Heart left ventricle (tissue), 16 donors: ENCODE results near the gene BCL2. TPM values are rescaled to one million over a fixed set of nuclear protein-coding genes. Genes with fewer than 3 reads are reported as not detected.
A peak's percentile ranks its signal among the peaks of the same experiment; 100 is the strongest.

Experiments used
- ATAC-seq, 4 donors: fragments of 200-7000 bp; cut with Tn5 transposase; one replicate each; pipeline ENCODE4 v1.9.1; 2020 to 2022; ENCODE audit warnings: moderate library complexity in 4 of 4, mild to moderate bottlenecking in 3 of 4, moderate number of reproducible peaks in 1 of 4
- DNase-seq, 5 donors: peaks; one replicate each; pipeline ENCODE4 v3.0.0-alpha.2; 2020
- H3K27ac ChIP-seq, 12 donors: fragments of 200-600 bp; sonication (generic) in 4 of 12; one replicate each; pipeline versions ENCODE4 v1.5.0 to v1.8.0; 2016 to 2022; ENCODE audit warnings: mild to moderate bottlenecking in 2 of 12
- H3K27me3 ChIP-seq, 9 donors: fragments of 200-600 bp; sonication (generic) in 2 of 9; one replicate each; pipeline versions ENCODE4 v1.5.1 to v1.8.0; 2016 to 2022; ENCODE audit warnings: mild to moderate bottlenecking in 3 of 9
- H3K36me3 ChIP-seq, 9 donors: fragments of 200-600 bp; sonication (generic) in 2 of 9; one replicate each; pipeline versions ENCODE4 v1.5.0 to v1.8.0; 2018 to 2022; ENCODE audit warnings: mild to moderate bottlenecking in 2 of 9
- H3K4me1 ChIP-seq, 12 donors: fragments of 200-600 bp; sonication (generic) in 4 of 12; one replicate each; pipeline versions ENCODE4 v1.5.0 to v1.8.0; 2016 to 2022; ENCODE audit warnings: mild to moderate bottlenecking in 3 of 12
- H3K4me3 ChIP-seq, 12 donors: fragments of 200-600 bp; sonication (generic) in 4 of 12; one replicate each; pipeline versions ENCODE4 v1.5.0 to v1.8.0; 2017 to 2022; ENCODE audit warnings: mild to moderate bottlenecking in 9 of 12, moderate library complexity in 4 of 12
- H3K9me3 ChIP-seq, 12 donors: fragments of 200-600 bp; sonication (generic) in 4 of 12; one replicate each; pipeline versions ENCODE4 v1.5.0 to v1.8.0; 2016 to 2022; ENCODE audit warnings: mild to moderate bottlenecking in 1 of 12
- POLR2A ChIP-seq, 2 donors: fragments of 450-650 bp; IDR thresholded peaks; one replicate each; pipeline ENCODE4 v1.6.1; 2017; ENCODE audit warnings: antibody characterized with exemption in 2 of 2, mild to moderate bottlenecking in 2 of 2, moderate library complexity in 2 of 2
- WGBS, 4 donors: extraction: QIAGEN DNeasy Blood & Tissue Kit in 2 of 4; methylation state at CpG; one replicate each; pipeline versions ENCODE4 v1.1.5 to v1.1.7; 2013 to 2018; 5-methylcytosine and 5-hydroxymethylcytosine counted together
- intact Hi-C, 10 donors: fragments of 100-400 bp; cut with DNase I; formaldehyde crosslinking; loops; one replicate each; pipeline versions ENCODE4 v1.11.1 to v1.14.2; 2022
- polyA plus RNA-seq, 2 donors: library from polyadenylated mRNA; stranded (reverse); fragments of 200-250 nt; gene quantifications; one replicate each; pipeline ENCODE4 v1.2.3, GENCODE V29; 2013
- total RNA-seq, 9 donors: library from RNA; depleted of rRNA in 2 of 9; stranded (reverse); fragments of >200 nt in 2 of 9; fragmentation: NEBNext Ultra II Directional in 3 of 9; extraction: Animal tissue kit (Norgen Biotek cat#: 25700) in 3 of 9; gene quantifications; one replicate each; pipeline versions ENCODE4 v1.1.0 to v1.2.4, GENCODE V29; 2016 to 2023
- TF ChIP-seq, protein P1 (sequence below), 12 donors: fragments of 200-600 bp; sonication (generic) in 4 of 12; IDR thresholded peaks; one replicate each; pipeline versions ENCODE4 v1.5.0 to v1.8.0; 2018 to 2022; ENCODE audit warnings: antibody characterized with exemption in 12 of 12, mild to moderate bottlenecking in 5 of 12
- donor health status: ischemic (EF 13 %, LVEDD 7.1; RV severe dilation, severe dysfunction).
- donor health status: healthy with polysubstance abuse.
- donor health status: DM: no; HTN: yes; CAD: no.
- donor health status: DM: no; HTN: no; CAD: no.
- donor health status: ischemic (EF 25% LVEDD 6.9; RV normal size, moderate dysfunction).
- donor health status: ischemic (EF 25% LVEDD 5.7; RV mildly dilated, moderate dysfunction).
- donor health status: healthy.
- donor health status: DM: yes; HTN: yes; CAD: no.
- donor health status: ischemic (EF 35%, LVEDD 5.7; RV mildly dilated, moderate dysfunction).
- donor health status: nonischemic (EF 11% LVEDD 7.7; RV severe dilation, severe dysfunction).
- donor health status: DM: yes; HTN: yes; CAD: no.
- donor health status: PGD.
- donor health status: ischemic (EF 29% LVEDD 5.4; RV normal size, mild dysfunction).
- donor health status: nonischemic (EF 23%, LVEDD 6.1; RV moderate dilation, normal function).

Gene BCL2
- total and polyA plus RNA-seq, 11 donors, result 2.9 to 24.2 (median 8.9) TPM

DNA sequence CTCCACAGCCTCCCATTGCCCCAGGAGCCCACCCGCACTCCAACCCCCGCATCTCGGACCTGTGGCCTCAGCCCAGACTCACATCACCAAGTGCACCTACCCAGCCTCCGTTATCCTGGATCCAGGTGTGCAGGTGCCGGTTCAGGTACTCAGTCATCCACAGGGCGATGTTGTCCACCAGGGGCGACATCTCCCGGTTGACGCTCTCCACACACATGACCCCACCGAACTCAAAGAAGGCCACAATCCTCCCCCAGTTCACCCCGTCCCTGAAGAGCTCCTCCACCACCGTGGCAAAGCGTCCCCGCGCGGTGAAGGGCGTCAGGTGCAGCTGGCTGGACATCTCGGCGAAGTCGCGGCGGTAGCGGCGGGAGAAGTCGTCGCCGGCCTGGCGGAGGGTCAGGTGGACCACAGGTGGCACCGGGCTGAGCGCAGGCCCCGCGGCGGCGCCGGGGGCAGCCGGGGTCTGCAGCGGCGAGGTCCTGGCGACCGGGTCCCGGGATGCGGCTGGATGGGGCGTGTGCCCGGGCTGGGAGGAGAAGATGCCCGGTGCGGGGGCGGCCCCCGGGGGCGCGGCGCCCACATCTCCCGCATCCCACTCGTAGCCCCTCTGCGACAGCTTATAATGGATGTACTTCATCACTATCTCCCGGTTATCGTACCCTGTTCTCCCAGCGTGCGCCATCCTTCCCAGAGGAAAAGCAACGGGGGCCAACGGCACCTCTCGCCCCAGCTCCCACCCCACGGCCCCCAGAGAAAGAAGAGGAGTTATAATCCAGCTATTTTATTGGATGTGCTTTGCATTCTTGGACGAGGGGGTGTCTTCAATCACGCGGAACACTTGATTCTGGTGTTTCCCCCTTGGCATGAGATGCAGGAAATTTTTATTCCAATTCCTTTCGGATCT lies 1.3 kb downstream of the BCL2 start:
- Histone ChIP-seq H3K4me1 (peaks cover 0 to 58% (median 29%) of the 10 kb centered on the region in 12 donors), H3K27me3 (peaks cover 0 to 11% (median 0%) of the 10 kb centered on the region in 9 donors), H3K9me3 (no peaks in the 10 kb centered on the region), H3K27ac (peak overlapping the region in 7 of 12 donors; percentile 54 to 89 (median 84)), H3K4me3 (peak overlapping the region; percentile 64 to 92 (median 73)), H3K36me3 (no peaks in the 10 kb centered on the region)
- WGBS, 4 donors, result 4 to 9% (median 5%) methylated on average over 48 to 66 of the region's 66 CpGs
- DNase-seq, result peak; percentile 42 to 82 (median 62)
- TF ChIP-seq, protein P1, sequence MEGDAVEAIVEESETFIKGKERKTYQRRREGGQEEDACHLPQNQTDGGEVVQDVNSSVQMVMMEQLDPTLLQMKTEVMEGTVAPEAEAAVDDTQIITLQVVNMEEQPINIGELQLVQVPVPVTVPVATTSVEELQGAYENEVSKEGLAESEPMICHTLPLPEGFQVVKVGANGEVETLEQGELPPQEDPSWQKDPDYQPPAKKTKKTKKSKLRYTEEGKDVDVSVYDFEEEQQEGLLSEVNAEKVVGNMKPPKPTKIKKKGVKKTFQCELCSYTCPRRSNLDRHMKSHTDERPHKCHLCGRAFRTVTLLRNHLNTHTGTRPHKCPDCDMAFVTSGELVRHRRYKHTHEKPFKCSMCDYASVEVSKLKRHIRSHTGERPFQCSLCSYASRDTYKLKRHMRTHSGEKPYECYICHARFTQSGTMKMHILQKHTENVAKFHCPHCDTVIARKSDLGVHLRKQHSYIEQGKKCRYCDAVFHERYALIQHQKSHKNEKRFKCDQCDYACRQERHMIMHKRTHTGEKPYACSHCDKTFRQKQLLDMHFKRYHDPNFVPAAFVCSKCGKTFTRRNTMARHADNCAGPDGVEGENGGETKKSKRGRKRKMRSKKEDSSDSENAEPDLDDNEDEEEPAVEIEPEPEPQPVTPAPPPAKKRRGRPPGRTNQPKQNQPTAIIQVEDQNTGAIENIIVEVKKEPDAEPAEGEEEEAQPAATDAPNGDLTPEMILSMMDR (IDR thresholded peaks at IDR 0.05), result peak in 11 of 12 donors; percentile 39 to 72 (median 56)
- no peak for TF ChIP-seq POLR2A (IDR thresholded peaks at IDR 0.05)
- peak in 3 of 4 donors; percentile 13 to 24 (median 24) for ATAC-seq
- intact Hi-C loops, result loop anchor here in 6 of 10 donors (5.0 to 10.0 kb wide), 5 partner anchors 53 to 186 kb away; no protein-coding TSS in a partner anchor

DNA sequence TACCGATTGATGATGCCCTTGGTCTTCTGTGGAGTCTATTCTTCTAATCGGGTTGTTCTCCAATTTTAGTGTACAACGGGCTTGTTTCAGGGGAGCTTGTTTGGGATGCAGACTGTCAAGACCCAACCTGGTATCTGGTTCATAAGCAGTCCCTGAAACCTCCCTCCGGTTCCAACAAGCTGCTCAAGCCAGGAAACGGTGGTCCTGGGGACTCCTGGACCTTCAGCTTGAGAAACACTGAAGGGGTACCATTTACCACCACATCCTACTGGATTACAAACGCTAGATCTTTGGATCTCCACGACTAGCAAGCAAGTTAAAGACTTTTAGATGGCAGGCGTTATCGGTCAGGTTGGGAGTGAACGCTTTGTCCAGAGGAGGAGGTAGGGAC lies 2.0 kb downstream of the BCL2 start:
- no peak for TF ChIP-seq POLR2A (IDR thresholded peaks at IDR 0.05)
- TF ChIP-seq, protein P1 (IDR thresholded peaks at IDR 0.05), result no peak
- Histone ChIP-seq H3K4me3 (peak overlapping the region in 11 of 12 donors; percentile 65 to 92 (median 73)), H3K27ac (peak overlapping the region in 7 of 12 donors; percentile 14 to 89 (median 79)), H3K36me3 (no peaks in the 10 kb centered on the region), H3K9me3 (no peaks in the 10 kb centered on the region), H3K4me1 (peaks cover 0 to 54% (median 26%) of the 10 kb centered on the region in 12 donors), H3K27me3 (peaks cover 0 to 11% (median 0%) of the 10 kb centered on the region in 9 donors)
- DNase-seq (no peak), ATAC-seq (no peak)
- WGBS, 4 donors, result 57 to 75% (median 61%) methylated on average over 10 of the region's 10 CpGs
- intact Hi-C loops, result loop anchor here in 6 of 10 donors (5.0 to 10.0 kb wide), 5 partner anchors 53 to 185 kb away; no protein-coding TSS in a partner anchor

DNA sequence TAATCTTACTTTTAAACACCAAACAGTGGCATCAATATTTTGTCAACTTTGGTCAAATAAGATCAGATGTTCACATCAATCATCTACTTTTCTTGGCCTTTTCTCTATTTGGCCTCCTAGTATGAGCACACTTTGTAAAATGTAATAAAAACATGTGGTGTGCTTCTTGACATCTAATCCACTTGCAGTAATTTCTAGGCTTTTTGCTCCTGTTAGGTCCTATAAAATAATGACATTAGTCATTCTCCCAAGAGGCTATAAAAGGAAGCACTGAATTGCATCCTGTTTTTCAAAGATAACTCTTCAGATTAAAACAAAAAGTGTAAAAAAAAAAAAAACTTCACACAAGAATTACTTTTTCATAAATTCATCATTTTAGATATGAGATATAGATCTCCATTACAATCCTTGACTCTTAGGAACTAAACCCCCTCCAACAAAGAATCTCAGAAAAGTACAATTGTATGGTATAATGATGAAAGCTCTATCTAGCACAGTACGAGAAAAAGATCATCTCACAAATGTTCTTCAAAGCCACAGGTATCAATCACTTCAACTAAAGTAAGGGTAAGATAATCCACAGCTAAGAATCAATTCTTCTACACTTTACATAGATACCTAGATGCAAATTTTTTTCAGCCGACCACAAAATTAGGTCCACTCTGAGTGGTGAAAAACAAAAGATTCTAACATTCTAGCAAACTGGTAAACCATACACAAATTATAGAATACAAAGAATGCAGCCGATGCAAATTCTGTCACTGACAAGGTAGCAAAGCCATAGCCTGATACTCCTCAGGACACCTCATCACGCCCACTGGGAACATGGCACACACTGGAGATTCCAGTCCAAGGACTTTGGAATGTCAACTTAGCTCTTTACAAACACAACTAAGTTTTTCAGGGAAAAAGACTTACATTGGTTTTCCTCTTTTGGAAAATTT lies 2.7 kb downstream of the BCL2 start:
- Histone ChIP-seq H3K27me3 (peaks cover 0 to 11% (median 0%) of the 10 kb centered on the region in 9 donors), H3K4me1 (peaks cover 0 to 49% (median 25%) of the 10 kb centered on the region in 12 donors), H3K4me3 (peak overlapping the region in 10 of 12 donors; percentile 69 to 92 (median 76)), H3K9me3 (no peaks in the 10 kb centered on the region), H3K36me3 (no peaks in the 10 kb centered on the region), H3K27ac (peak overlapping the region in 5 of 12 donors; percentile 4 to 85 (median 54))
- ATAC-seq, result no peak
- DNase-seq, result no peak
- intact Hi-C loops, result loop anchor here in 6 of 10 donors (5.0 to 10.0 kb wide), 5 partner anchors 52 to 185 kb away; no protein-coding TSS in a partner anchor
- TF ChIP-seq POLR2A (IDR thresholded peaks at IDR 0.05), result no peak
- TF ChIP-seq, protein P1 (IDR thresholded peaks at IDR 0.05), result no peak
- WGBS, 4 donors, result 71 to 85% (median 81%) methylated on average over 4 of the region's 4 CpGs
